Bronchial epithelial cell (primary cell): ENCODE data around the gene CFAP65. TPM values are rescaled to one million over a fixed set of nuclear protein-coding genes. Genes with fewer than 3 reads are reported as not detected.

Source experiments
- DNase-seq: peaks from one replicate; pipeline ENCODE4 v3.0.0-alpha.2; 2010; ENCODE audit warnings: low read depth
- FAIRE-seq: peaks from 2 replicates; lab custom pipeline; 2011; peaks lifted over from hg19 to GRCh38; lab: Jason Lieb, UNC
- H3K27me3 ChIP-seq: 2 replicates; pipeline ENCODE4 v1.5.1; 2011; ENCODE audit warnings: low read length; ENCODE audit not compliant: control insufficient read depth, insufficient read depth
- H3K36me3 ChIP-seq: 2 replicates; pipeline ENCODE4 v1.5.1; 2011; ENCODE audit warnings: low read length; ENCODE audit not compliant: control insufficient read depth, insufficient read depth
- H3K4me3 ChIP-seq: 2 replicates; pipeline ENCODE4 v1.5.1; 2011; ENCODE audit warnings: mild to moderate bottlenecking, low read depth, low read length, control low read depth
- CTCF ChIP-seq: IDR thresholded peaks from 2 replicates; pipeline ENCODE4 v1.5.1; 2011; ENCODE audit warnings: mild to moderate bottlenecking, moderate library complexity, low read length, control low read depth, inconsistent platforms; ENCODE audit not compliant: insufficient read depth, severe bottlenecking
- total RNA-seq: library from RNA; depleted of rRNA; stranded (reverse); fragments of >200 nt; gene quantifications from 2 replicates; pipeline ENCODE4 v1.2.1, GENCODE V29; 2014

The CFAP65 gene
- total RNA-seq, 1 donor from 2014 or later, result not detected

GRCh38 chr2:218960309-218961165, 80.8 kb downstream of the CFAP65 start:
- DNase-seq (no peak), FAIRE-seq (no peak)
- Histone ChIP-seq H3K4me3 (no peak overlapping the region), H3K27me3 (peaks cover 22% of the 10 kb centered on the region), H3K36me3 (no peaks in the 10 kb centered on the region)
- no peak for TF ChIP-seq CTCF

DNA sequence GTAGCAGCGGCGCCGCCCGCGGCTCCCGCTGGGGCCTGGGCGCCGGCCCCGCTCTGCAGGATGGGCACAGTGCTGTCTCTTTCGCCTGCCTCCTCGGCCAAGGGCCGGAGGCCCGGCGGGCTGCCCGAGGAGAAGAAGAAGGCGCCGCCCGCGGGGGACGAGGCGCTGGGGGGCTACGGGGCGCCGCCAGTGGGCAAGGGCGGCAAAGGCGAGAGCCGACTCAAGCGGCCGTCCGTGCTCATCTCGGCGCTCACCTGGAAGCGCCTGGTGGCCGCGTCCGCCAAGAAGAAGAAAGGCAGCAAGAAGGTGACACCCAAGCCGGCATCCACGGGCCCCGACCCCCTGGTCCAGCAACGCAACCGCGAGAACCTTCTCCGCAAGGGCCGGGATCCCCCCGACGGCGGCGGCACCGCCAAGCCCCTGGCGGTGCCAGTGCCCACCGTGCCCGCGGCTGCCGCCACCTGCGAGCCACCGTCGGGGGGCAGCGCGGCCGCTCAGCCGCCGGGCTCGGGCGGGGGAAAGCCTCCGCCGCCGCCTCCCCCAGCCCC, 81.5 kb downstream of the CFAP65 start:
- FAIRE-seq (no peak), DNase-seq (no peak)
- Histone ChIP-seq H3K4me3 (peak overlapping the region; percentile 31), H3K36me3 (no peaks in the 10 kb centered on the region), H3K27me3 (peaks cover 24% of the 10 kb centered on the region)
- no peak for TF ChIP-seq CTCF

DNA sequence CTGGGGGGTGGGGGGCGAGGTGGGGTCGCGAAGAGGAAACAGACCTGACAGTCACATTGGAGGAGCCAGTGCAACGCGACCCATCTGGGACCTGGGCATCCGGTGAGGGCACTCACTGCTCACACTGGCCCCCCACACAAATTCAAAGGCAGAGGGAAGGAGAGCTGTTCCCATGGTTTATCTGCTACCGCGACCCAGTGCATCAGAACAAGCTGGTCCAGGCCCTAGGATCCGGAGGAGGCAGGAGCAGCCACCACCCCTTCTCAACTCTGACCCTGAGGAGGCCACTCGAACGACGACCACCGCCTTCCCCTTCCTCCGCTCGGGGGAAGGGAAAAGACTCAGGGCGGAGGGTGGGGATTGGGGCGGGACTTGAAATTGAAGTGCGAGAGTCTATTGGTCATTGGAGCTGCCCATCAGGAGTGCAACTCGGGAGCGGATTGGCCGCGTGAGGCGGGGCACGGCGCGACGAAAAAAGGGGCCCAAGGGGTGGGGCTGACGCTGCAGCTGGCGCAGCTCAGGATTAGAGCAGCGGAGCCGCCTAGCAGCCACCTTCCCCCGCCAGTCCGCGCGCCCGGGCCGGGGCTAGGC, 82.1 kb downstream of the CFAP65 start, which contains the start of gene CDK5R2:
Gene CDK5R2, plus strand, starts transcription at position 526 of the 591 bp plus-strand sequence. CDS start 155 bp downstream, outside the sequence.
- TF ChIP-seq CTCF, result no peak
- no peaks in the 10 kb centered on the region for H3K36me3 ChIP-seq
- DNase-seq, result peak; percentile 72
- H3K27me3 ChIP-seq, result peaks cover 24% of the 10 kb centered on the region
- peak within 1 kb of the TSS; percentile 31 for H3K4me3 ChIP-seq
- no peak for FAIRE-seq

DNA sequence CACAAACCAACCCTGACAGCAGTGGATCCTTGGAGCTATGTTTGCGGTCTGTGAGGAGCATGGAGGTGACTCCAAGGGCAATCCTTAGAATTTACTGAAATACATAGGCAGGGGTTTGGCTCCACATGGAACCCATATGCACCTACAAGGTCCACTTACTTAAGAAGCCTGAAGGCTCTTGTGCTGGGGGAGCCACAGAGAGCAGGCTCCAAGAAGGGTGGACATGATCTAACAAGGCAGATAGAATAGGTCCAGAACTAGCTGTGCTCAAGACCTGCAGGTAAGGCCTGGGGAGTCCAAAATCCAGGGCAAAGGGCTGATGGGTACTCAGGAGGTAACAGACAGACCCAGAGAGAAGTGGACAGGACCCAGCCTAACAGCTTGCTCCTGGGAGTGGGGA, 83.0 kb downstream of the CFAP65 start:
- FAIRE-seq (no peak), DNase-seq (no peak)
- H3K4me3 ChIP-seq, result no peak overlapping the region
- H3K36me3 ChIP-seq, result no peaks in the 10 kb centered on the region
- no peak for TF ChIP-seq CTCF
- peaks cover 24% of the 10 kb centered on the region for H3K27me3 ChIP-seq

DNA sequence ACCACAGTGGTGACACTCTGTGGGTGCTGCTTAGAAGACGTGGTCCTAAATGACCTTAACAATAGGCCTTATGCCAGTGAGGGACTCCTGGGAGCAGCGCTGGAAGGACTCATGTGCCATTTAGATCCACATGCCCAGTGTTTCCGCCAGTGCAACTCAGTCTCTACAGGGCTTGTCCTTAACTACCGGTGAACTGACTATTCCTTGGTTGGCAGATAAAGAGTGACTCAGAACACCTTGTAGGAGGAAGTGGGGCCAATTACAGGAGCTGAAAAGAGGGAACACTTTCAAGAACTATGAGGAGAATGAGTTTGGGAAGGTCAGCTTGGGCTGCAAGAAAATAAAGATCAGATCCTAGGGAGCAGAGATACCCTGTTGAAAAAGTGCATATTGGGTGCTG, 83.6 kb downstream of the CFAP65 start:
- FAIRE-seq (no peak), DNase-seq (peak; percentile 15)
- no peak overlapping the region for H3K4me3 ChIP-seq
- H3K27me3 ChIP-seq, result peaks cover 24% of the 10 kb centered on the region
- TF ChIP-seq CTCF, result no peak
- no peaks in the 10 kb centered on the region for H3K36me3 ChIP-seq
